HG03575 (cell line): Measurements from ENCODE around the gene ATXN1.
"Not testable (repeated sequence)": the region's sequence is repeated elsewhere in the genome, so short reads cannot be mapped to it uniquely, and the experiment has no call there.

ENCODE experiments used
- ATAC-seq: cut with Tn5 transposase; IDR thresholded peaks from one replicate; pipeline ENCODE4 v1.9.1; 2021; ENCODE audit not compliant: unreplicated experiment, insufficient number of reproducible peaks, low FRiP score; ENCODE audit errors: extremely low read depth

ATXN1 gene

DNA sequence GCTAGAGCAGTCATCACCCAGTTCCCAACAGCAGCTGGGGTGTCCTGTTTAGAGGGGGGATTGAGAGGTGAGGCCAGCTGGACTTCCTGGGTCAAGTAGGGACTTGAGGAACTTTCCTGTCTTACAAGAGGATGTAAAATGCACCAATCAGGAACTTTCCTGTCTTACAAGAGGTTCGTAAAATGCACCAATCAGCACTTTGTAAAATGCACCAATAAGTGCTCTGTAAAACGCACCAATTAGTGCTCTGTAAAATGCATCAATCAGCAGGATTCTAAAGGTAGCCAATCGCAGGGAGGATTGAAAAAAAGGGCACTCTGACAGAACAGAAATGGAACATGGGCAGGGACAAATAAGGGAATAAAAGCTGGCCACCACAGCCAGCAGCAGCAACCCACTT lies 297.2 kb downstream of the ATXN1 start:
- no peak for ATAC-seq

DNA sequence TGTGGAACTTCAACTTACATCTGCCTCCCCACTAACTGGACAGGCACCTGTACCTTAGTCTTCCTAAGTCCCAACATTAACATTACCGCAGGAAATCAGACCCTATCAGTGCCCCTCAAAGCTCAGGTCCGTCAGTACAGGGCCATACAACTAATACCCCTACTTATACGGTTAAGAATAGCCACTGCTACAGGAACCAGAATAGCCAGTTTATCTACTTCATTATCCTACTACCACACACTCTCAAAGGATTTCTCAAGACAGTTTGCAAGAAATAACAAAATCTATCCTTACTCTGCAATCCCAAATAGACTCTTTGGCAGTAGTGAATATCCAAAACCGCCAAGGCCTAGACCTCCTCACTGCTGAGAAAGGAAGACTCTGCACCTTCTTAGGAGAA lies 298.0 kb downstream of the ATXN1 start:
- ATAC-seq: not testable (repeated sequence)

DNA sequence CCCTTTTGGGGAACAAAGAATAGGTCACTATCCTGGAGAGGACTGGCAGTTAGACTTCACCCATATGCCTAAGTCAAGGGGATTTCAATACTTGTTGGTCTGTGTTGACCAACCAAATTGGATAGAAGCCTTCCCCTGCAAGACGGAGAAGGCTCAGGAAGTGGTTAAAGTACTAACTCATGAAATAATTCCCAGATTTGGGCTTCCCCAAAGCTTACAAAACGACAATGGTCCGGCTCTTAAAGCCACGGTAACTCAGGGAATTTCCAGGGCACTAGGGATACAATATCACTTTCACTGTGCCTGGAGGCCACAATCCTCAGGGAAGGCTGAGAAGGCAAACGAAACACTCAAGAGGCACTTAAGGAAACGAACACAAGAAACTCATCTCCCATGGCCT lies 299.8 kb downstream of the ATXN1 start:
- ATAC-seq: no peak

DNA sequence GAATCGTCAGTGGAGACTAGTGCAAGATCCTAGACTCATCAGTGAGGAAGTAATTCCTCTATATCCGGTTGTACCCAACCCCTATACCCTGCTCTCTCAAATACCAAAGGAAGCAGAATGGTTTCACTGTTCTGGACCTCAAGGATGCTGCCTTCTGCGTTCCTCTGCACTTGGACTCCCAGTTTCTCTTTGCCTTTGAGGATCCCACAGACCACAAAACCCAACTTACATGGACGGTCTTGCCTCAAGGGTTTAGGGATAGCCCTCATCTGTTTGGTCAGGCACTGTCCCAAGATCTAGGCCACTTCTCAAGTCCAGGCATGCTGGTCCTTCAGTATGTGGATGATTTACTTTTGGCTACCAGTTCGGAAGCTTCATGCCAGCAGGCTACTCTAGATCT lies 301.8 kb downstream of the ATXN1 start:
- ATAC-seq: not testable (repeated sequence)

DNA sequence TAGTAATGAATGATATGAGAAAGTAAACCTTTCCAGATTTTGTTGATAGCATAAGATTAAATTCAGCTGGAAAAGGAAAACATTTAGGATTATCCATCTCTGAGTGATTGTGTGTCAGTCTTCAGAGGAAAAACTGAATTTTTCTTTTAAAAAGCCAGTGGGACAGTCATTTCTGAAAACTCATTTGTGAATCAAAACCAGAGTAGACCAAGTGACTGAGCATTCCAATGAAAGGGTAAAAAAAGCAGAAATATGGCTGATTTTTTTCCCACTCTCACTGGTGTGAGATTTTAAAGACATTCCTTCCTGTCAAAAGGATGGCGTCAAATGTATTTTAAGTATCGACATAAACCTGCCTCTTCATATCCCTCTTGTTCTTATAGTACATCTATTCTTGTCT lies 308.9 kb downstream of the ATXN1 start:
- no peak for ATAC-seq

DNA sequence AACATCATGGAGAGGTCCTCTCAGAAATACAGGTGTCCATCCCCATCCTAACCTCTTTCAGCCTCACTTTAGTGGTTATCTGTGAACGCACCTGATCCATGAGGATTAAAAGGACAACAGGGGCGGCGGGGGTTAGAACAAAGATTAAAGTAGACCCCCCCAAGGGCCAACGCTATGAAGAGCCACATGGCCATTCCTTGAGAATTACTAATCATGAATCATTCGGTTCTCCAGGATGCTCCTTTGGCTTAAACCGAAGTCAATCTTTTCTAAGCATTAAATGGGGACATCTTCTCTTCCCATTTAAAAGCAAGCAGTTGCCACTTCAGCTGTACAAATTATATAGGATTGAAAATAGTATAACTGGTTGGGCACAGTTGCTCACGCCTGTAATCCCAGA lies 310.4 kb downstream of the ATXN1 start:
- ATAC-seq: no peak

DNA sequence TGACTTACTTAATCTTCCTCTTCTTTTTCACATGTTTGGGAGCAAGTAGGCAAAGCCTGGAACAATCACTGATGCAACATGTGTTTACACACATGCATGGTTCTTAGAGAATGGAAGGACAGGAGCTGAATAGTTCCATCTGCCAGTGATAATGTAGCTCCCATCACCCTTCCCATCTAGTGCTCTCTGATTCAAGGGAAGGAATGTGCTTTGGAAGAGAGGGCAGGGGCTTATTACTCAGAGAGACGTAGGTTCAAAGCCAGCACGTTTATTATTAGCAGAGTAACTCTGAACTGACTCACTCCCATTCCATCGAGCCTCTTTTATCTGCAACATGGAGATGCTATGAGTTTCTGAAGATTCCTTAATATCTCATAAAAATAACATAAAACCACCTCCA lies 311.0 kb downstream of the ATXN1 start:
- ATAC-seq: no peak

DNA sequence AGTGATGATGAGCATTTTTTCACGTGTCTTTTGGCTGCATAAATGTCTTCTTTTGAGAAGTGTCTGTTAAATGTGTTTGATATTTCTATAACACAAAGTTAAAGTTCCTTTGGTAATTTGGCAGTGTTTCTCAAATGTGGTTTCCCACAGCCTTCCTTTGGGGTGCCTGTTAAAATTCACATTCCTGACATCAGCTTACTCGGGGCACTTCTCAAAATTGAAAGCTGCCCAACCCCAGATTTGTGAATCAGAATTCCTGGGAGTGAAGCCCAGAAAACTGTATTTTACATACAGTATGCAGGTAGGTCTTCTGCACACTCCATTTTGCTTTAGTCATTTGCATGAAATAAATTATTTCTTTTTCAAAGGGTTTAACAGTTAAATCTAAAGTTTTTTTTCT lies 315.0 kb downstream of the ATXN1 start:
- ATAC-seq: no peak

DNA sequence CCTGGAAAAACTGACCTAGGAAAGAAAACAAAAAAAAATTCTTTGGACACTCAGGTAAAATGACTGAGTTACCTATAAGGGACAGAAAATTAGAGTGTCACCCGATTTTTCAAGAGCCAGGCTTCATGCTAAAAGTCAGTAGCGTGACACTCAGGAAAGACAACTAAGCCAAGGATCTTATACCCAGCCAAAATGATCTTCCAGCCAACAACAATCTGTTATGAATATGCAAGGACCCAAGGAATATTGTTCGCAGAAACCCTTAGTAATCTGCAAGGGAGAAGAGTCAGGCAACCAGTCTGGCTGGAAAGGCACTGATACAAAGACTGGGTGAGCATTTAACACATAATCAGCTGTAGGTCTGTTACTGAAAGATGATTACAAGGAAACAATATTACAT lies 319.2 kb downstream of the ATXN1 start:
- no peak for ATAC-seq

DNA sequence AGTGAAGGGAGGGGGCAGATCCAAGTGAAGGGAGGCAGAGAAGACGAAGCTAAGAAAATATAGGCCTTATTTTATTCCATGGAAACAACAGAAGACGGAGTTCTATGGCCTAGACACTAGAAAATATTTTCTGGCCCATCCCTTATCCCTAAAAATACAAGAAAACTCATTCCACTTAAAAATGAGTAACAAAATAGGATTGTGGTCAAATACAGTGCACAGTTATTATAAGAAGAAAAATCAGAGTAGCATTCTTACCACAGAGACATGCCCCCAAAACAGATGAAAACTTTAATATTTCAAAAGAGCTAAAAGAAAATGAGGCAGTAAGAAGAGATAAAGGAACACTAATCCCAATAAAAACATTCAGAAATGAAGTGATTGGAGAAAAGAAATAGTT lies 320.0 kb downstream of the ATXN1 start:
- no peak for ATAC-seq

DNA sequence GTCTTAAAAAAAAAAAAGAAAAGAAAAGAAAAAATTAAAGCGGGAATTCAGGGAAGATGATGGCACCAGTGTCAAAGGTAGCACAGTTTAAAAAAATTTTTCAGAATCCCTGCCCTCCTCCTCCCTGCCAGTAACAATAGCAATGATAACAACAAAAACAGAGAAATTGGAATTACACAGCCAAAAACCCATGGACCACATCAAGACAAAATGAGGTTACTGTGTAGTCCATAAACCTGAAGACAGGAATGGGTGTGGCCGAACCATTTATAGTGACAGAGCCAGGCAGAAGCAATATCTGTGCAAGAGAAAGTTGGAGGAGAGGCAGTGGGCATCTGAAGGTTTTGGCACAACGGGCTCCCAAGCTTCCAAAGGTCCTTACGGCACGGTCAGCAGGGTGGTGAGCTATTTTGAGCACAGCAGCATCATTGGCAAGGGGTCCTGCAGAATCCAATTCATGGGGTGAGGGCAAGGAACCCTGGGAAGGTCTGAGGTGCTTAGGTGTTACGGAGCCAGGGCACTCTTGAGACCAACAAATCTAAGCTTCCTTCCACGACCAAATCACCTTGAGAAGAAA lies 320.5 kb downstream of the ATXN1 start:
- ATAC-seq: no peak

DNA sequence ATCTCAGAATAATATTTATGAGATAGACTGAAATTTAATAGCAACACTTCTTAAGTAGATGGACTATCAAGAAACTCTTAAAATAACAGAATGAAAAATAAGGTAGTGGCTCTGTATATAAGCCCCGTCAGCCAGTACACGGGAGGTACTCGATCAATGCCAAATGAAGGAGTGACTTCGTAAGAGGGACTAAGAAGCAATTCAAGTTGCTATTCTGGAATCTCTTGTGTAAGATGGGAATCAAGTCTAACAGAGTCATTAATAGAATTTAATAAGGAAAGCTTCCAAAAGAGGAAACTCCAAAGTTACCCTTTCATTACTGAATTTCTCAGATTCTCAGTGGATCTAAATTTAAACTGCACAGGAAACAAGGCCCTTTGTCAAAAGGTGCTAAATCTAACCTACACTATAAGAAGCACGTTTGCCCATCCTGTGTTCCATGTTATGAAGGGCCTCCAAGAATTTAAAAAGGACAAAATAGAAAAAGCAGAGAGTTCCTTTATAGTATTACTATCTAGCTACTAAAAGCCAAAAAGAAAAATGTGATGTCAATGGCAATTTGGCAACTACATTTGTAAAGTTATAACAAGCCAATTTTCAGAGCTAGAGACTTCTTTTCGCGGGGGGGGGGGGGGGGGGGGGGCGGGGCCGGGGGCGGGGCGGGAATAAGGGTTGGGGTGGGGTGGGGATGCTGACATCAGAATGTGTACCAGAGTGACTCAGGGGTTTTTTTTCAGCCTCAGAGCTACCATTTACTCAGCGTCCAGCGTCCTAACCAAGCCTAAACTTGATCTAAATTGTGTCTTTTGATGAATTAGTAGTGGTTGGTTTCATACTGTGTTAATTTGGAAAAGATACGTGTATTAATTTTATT lies 322.3 kb downstream of the ATXN1 start:
- no peak for ATAC-seq

DNA sequence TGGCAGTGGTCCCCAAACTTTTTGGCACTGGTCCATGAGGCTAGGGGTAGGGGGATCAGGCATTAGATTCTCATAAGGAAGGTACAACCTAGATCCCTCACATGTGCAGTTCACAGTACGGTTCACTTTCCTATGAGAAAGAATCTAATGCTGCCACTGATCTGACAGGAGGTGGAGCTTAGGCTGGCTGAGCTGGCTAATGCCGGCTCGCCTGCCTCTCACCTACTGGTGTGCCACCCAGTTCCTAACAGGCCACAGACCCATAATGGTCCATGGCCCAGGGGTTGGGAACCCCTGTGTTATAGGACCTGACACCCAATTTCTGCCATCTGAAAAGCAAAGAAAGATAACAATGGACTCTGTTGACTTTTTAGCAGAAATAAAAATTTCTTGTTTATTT lies 323.3 kb downstream of the ATXN1 start:
- no peak for ATAC-seq

DNA sequence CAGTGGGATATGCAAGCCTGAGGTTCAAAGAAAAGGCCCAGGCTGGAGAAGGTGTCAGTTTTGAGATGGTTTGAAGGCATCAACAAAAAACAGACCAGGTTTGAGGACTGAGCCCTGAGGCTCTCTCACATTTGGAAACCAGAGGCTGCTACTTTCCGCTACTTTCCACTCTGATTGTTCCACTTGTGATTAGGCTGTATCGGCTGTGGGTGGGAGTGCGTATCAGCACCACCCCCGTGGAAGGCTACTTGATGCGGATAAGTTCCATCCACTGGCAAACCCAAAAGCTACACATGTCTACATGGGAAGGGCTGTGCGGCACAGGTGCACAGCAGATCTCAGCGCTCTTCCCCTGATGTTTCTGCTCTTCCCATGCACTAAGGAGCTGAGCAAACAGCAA lies 324.2 kb downstream of the ATXN1 start:
- ATAC-seq: no peak

DNA sequence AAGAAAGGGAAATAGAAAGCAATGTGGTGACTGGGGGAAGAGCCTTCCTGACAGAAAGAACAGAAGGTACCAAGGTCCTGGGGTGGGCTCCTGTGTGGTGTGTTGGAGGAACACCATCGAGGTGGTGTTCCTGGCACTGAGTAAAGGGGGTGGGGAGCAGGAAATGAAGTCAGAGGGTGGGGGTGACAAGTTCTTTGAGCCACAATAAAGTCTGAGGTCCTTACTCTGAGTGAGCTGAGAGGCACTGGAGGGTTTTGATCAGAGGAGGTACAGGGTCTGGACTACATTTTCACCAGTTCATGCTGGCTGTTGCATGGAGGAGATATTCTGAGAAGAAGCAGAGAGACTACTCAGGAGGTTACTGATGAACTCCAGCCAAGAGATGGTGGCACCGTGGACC lies 324.7 kb downstream of the ATXN1 start:
- ATAC-seq: no peak

DNA sequence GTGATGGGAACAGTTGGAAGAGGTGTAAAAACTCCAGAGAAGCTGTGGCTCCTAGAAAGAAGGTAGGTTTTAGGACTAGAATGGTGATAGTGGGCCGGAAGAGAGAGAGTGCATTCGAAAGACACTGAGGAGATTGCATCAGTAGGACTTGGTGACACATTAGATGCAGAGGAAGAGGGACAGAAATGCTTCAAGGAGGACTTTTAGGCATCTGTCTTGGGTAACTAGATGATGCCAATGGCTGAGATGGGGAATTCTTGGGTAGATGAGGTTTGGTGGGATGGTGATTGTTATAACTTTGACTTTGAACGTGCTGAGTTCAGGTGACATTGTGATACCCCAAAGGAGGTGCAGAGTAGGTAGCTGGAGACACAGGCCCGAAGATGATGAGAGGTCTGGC lies 326.4 kb downstream of the ATXN1 start:
- no peak for ATAC-seq

DNA sequence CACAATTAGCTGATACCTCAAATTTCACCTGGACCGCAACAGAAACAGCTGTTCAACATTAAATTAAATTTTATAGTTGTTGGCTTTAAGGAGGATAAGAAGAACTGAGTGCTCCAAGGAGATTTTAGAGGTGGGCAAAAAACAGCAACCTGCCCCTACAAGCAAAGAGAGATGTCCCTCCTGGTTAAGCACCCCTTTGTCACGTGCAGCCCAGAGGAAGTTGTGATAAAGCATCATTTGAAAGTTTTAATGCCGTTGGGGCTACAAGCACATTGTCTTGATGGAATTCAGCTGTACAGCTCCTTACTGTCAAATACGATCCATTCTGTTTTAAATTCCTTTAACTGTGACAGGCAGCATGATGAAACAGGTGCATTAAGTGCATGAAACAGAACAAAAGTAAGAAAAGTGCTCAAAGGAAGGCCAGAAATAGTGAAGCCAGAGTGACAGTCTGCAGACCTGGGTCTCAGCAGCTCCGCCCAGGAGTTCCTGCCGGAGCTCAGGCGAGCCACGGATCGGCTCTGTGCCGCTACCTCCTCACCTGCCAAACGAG lies 327.8 kb downstream of the ATXN1 start:
- ATAC-seq: no peak

DNA sequence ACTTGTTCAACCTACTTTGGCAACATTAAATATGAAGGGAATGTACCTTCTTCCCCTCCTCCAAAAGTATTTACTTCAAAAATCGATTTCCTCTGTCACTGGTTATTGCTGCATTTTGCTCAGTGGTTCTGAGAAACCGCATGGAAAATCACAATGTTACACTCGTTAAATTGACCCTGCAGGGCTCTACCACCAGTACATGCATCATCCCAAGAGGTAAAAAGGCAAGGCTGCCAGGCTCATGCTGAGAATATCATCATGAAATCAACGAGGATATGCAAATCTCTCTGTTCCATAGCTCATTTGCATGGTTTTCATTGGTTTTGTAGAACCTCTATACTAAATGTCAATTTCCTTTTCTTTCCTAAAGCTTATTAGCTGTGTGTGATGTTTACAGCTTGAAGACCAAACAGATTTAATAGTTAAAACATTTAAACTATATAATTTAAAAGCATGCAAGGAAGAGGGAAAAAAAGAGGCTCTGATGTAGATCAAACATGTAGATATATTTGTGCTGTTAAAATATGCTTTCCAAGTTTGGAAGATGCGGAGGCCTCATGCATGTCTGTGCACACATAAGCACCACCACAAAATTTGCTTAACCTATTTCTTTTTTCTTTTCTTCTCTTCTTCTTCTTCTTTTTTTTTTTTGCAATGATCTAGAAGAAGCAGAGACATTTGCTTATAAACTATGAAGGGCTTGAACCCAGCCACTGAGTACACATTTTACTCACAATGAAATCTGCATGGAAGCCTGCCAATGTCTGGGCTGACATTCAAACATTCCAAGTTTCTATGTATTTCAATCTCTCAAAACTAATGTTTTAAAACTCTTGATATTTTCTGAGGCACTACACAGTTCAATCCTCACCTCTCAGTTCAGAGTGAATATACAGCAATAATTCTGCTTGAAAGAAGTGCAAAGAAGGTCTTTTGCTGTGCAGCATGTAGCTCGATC lies 328.9 kb downstream of the ATXN1 start:
- ATAC-seq: peak; percentile 60

DNA sequence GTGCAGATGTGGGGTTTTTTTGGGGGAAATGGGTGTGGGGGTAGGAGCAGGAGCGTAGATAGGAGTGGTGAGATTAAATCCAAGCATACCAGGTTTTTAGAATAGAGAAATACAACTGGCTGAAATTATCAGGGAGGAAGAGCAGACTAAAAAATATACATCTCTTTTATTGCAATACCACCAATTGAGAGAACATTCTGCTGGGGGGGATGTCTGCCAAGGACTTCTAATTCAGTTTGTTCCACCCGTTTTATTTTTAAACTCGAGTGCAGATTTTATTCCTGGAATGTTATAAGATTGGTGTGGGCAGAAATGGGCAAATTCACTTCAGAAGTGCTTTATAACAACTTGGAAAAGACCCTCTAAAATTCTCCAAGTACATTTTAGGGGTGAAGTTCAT lies 330.2 kb downstream of the ATXN1 start:
- ATAC-seq: no peak
